ENCODE measurements around the gene TTC7B.

The TTC7B gene

GRCh38 chr14:90721619-90722305, 94.5 kb downstream of the TTC7B start:
- H3K4me3 ChIP-seq (ENCODE audit: insufficient read depth, low read length, poor library complexity, severe bottlenecking), result no peak overlapping the region
- no peaks in the 10 kb centered on the region for H3K27me3 ChIP-seq (ENCODE audit: low read length)
- no peaks in the 10 kb centered on the region for H3K36me3 ChIP-seq (ENCODE audit: low read length)
- no peaks in the 10 kb centered on the region for H3K9me2 ChIP-seq (replicated peaks; ENCODE audit: insufficient read depth, low read length)
- H3K27ac ChIP-seq (ENCODE audit: low read depth, low read length), result no peak overlapping the region
- no peaks in the 10 kb centered on the region for H3K79me2 ChIP-seq (ENCODE audit: insufficient read depth, low read length)
- H3F3A ChIP-seq (ENCODE audit: insufficient read depth), result no peaks in the 10 kb centered on the region
- H3K9ac ChIP-seq (ENCODE audit: low read length), result no peak overlapping the region
- H2AFZ ChIP-seq (ENCODE audit: low read depth, low read length, severe bottlenecking), result no peak overlapping the region
- no peak for TF ChIP-seq EZH2phosphoT487 (conservative IDR thresholded peaks at IDR 0.05; ENCODE audit: low read length)
- no peak for TF ChIP-seq CTCF (IDR thresholded peaks at IDR 0.05; ENCODE audit: insufficient read depth, low read length, poor library complexity, severe bottlenecking)
- H3K9me3 ChIP-seq (ENCODE audit: insufficient read depth, low read length), result no peaks in the 10 kb centered on the region
- H3K4me2 ChIP-seq (ENCODE audit: low read depth, low read length, poor library complexity, severe bottlenecking), result no peak overlapping the region
- no peaks in the 10 kb centered on the region for H4K20me1 ChIP-seq (ENCODE audit: low read depth, low read length)

- Histone ChIP-seq H3K9me2 (replicated peaks; ENCODE audit: insufficient read depth, low read length) (no peaks in the 10 kb centered on the region), H3K4me3 (ENCODE audit: insufficient read depth, low read length, poor library complexity, severe bottlenecking) (no peak overlapping the region), H3K36me3 (ENCODE audit: low read length) (no peaks in the 10 kb centered on the region), H3K9ac (ENCODE audit: low read length) (no peak overlapping the region), H3K27me3 (ENCODE audit: low read length) (no peaks in the 10 kb centered on the region), H3F3A (ENCODE audit: insufficient read depth) (no peaks in the 10 kb centered on the region), H3K9me3 (ENCODE audit: insufficient read depth, low read length) (no peaks in the 10 kb centered on the region), H3K27ac (ENCODE audit: low read depth, low read length) (no peak overlapping the region), H4K20me1 (ENCODE audit: low read depth, low read length) (no peaks in the 10 kb centered on the region), H3K4me2 (ENCODE audit: low read depth, low read length, poor library complexity, severe bottlenecking) (no peak overlapping the region), H2AFZ (ENCODE audit: low read depth, low read length, severe bottlenecking) (no peak overlapping the region), H3K79me2 (ENCODE audit: insufficient read depth, low read length) (no peaks in the 10 kb centered on the region)
- no peak for TF ChIP-seq EZH2phosphoT487 (conservative IDR thresholded peaks at IDR 0.05; ENCODE audit: low read length)
- TF ChIP-seq CTCF (IDR thresholded peaks at IDR 0.05; ENCODE audit: insufficient read depth, low read length, poor library complexity, severe bottlenecking), result no peak
These were observed 95.4 kb downstream of the TTC7B start for GRCh38 chr14:90720832-90721231.

DNA sequence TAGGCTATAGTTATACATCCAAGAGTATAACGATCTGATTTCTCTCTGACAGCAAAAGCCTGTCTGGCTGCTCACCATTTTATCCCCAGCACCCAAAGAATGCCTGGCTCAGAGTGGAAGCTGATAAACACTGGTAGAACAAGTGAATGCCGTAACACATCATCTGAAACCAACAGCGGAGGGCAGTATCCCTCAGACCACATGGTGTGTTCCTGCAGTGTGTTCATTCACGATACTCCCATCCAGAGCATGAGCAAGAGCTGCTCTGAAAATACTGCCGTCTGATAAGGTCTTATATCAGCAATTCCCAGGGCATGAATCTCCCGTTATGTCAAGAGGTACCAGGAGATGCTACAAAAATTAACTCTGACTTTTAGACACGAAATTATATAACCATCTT, 95.9 kb downstream of the TTC7B start:
- TF ChIP-seq CTCF (IDR thresholded peaks at IDR 0.05; ENCODE audit: insufficient read depth, low read length, poor library complexity, severe bottlenecking) (no peak), EZH2phosphoT487 (conservative IDR thresholded peaks at IDR 0.05; ENCODE audit: low read length) (no peak)
- H3K36me3 ChIP-seq (ENCODE audit: low read length), result no peaks in the 10 kb centered on the region
- H3K27ac ChIP-seq (ENCODE audit: low read depth, low read length), result no peak overlapping the region
- H3K79me2 ChIP-seq (ENCODE audit: insufficient read depth, low read length), result no peaks in the 10 kb centered on the region
- no peaks in the 10 kb centered on the region for H3K9me2 ChIP-seq (replicated peaks; ENCODE audit: insufficient read depth, low read length)
- no peak overlapping the region for H2AFZ ChIP-seq (ENCODE audit: low read depth, low read length, severe bottlenecking)
- no peaks in the 10 kb centered on the region for H3F3A ChIP-seq (ENCODE audit: insufficient read depth)
- no peak overlapping the region for H3K4me3 ChIP-seq (ENCODE audit: insufficient read depth, low read length, poor library complexity, severe bottlenecking)
- no peaks in the 10 kb centered on the region for H4K20me1 ChIP-seq (ENCODE audit: low read depth, low read length)
- no peaks in the 10 kb centered on the region for H3K9me3 ChIP-seq (ENCODE audit: insufficient read depth, low read length)
- no peak overlapping the region for H3K4me2 ChIP-seq (ENCODE audit: low read depth, low read length, poor library complexity, severe bottlenecking)
- H3K27me3 ChIP-seq (ENCODE audit: low read length), result no peaks in the 10 kb centered on the region
- H3K9ac ChIP-seq (ENCODE audit: low read length), result no peak overlapping the region

Measured in SU-DHL-6 (cell line).